HG02852 (cell line): Measurements from ENCODE around the gene TMEM59L.

Source experiments
- ATAC-seq: cut with Tn5 transposase; IDR thresholded peaks from one replicate; pipeline ENCODE4 v1.9.1; 2021; ENCODE audit warnings: mild to moderate bottlenecking, moderate library complexity; ENCODE audit not compliant: unreplicated experiment

The TMEM59L gene

GRCh38 chr19:18636183-18636968 is 23.7 kb downstream of the TMEM59L start:
- peak; percentile 84 for ATAC-seq

DNA sequence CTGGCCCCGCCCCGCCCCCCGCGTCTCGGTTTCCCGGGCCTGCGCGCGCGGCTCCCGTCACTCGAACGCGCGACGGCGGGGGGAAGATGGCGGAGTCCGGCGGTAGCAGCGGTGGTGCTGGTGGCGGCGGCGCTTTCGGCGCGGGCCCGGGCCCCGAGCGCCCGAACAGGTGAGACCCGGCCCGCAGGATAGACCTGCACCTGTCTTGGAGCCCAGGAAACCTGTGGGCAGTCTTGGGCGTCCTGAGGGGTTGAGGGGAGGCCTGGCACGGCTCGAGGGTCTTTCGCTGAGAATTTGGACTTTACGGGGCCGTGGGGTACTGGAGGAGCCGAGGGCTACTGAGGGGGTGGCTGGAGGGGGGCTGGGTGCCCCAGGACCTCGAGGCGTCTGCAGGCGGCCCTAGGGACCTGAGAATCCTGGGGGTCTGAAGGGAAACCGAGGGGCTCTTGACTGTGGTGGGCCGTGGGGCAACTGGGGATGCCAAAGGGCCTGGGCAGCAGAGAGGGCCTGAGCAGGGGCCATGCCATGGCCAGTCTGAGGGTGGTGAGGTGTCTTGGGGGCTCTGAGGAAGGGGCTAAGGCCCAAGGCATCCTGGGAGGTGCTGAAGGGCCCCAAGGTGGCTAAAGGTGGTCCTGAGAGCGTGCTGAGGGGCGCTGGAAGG is 24.4 kb downstream of the TMEM59L start, which contains the start of gene KLHL26:
KLHL26 (plus strand) TSS at position 60 of the 661 bp plus-strand sequence; CDS start at position 87, 27 bp downstream.
- no peak for ATAC-seq

DNA sequence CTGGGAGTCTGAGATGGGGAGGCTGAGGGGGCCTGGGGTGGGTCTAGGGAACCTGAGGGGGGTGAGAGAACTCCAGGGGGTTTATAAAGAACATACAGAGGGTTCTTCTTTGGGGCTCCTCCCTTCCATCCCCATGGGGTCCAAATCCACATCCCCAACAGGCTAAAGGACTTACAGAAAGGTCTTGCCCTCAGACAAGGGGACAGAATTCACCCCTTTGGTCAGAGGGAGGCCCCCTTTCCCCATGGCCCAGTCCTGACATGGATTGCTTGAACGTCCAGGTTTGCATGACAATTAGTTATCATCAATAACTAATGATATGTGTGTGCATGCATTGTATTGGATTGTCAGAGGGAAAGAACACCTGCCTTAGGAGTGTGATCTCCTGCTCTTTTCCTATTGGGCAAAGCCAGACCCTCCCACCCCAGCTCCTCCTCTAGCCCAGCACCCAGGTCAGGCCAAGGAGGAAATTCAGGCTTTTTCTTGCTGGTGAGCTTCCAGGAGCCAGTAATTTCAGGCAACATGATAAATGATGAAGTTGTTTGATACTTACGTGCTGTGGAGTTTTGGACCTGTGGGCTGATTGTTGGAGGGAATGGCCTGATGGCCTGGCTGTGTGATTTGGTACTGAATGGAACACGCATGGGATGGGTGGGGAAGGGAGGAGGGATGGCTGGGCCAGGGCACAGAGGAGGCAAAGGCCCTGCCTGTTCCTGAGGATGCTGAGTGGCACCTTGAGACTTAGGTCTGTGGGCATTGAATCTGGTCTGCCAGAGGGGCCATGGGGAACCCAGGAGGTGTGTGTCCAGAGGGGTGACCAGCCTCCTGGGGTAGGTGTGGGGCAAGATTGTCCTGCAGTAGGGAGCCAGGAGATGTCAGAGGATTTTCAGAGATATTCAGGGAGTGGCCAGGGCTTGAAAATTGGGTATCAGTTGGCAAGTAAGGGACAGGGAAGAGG is 25.3 kb downstream of the TMEM59L start:
- no peak for ATAC-seq

GRCh38 chr19:18639706-18640243 is 27.1 kb downstream of the TMEM59L start:
- ATAC-seq, result no peak

DNA sequence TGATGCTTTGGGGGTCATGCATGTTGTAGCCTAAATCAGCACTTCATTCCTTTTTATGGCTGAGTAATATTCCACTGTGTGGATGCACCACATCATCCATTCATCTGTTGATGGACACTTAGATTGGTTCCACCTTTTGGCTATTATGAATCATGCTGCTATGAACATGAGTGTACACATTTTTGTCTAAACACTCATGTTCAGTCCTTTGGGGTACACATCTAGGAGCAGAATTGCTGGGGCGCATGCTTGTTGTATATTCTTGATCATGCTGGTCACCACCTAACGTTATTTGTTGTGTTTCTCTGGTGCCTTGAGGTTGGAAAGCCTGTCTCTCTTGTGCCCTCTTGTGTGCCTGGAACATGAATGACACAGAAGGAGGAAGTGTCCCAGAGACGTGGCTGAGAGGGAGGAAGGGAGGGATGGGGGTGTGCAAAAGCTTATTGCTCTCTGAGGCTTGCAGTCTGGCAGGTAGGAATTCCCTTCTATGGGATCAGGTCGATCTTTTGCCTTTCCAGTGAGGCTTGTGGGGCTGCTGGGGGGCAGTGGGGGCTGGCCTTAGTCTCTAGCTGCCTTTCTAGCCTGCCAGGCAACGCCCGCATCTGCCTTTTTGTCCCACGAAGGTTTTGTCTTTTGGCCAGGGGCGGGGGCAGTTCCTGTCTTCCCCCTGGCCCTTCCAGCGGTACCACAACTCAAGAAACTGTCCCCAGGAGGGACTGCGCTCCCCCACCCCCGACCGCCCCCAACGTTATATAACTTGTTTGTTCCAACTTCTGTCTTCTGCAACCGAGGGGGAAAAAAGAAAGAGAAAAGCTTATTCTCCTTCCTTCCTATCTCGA is 31.7 kb downstream of the TMEM59L start:
- no peak for ATAC-seq

GRCh38 chr19:18645035-18645511 is 32.4 kb downstream of the TMEM59L start:
- ATAC-seq, result no peak

GRCh38 chr19:18646535-18647370 is 34.1 kb downstream of the TMEM59L start:
- ATAC-seq, result no peak

DNA sequence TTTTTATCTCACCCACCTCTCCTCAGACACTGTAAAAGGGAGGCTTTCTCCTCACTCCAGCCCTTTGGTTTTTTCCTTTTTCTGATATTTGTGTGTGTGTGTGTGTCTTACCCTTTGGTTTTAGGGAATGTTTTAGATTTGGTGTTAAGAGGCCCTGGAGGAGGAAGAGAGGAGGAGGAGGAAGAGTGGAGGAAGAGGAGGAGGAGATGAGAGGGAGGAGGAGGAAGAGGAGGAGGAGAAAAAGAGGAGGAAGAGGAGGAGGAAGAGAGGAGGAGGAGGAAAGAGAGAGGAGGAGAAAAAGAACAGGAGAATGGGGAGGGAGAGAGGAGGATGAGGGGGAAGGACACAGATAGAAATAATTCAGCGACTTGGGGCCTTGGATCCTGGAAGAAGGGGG is 34.7 kb downstream of the TMEM59L start:
- ATAC-seq, result no peak

DNA sequence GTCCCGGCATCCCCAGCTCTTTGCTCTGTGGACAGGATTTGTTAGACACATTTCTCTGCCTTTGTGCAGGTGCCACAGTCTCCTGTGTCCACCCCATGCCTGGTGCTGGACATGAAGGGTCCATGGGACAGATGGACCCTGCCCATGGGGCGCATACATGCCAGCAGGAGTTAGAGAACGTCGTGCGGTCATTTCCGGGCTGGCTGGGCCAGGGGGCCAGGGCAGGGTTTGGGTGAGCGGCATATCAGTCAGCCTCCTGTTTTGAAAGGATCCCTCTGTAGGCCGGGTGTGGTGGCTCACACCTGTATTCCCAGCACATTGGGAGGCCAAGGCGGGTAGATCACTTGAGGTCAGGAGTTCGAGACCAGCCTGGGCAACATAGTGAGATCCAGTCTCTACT is 35.1 kb downstream of the TMEM59L start:
- no peak for ATAC-seq

GRCh38 chr19:18648973-18649315 is 36.3 kb downstream of the TMEM59L start:
- no peak for ATAC-seq

GRCh38 chr19:18649371-18650020 is 36.8 kb downstream of the TMEM59L start:
- no peak for ATAC-seq

GRCh38 chr19:18650021-18650390 is 37.3 kb downstream of the TMEM59L start:
- no peak for ATAC-seq

GRCh38 chr19:18650468-18651041 is 37.9 kb downstream of the TMEM59L start:
- no peak for ATAC-seq

DNA sequence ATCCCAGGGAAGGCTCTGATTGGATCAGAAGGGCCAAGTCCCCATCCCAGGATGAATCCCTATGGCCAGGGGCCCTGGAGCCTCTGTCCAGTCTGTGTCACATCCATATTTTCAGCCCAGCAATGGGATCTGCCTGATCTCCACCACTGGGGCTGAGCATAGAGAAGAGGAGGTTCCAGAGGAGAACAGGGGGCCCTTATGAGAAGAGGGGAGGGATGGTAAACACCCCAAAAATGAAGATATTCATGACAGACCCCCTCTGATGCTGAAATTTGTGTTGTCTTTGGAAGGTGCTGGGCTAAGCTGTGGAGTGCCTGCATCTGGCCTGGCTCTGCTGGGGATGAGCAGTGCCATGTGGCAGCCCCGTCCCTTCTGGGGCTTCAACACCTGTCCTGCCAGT is 38.6 kb downstream of the TMEM59L start:
- ATAC-seq, result no peak

GRCh38 chr19:18651733-18652132 is 39.1 kb downstream of the TMEM59L start:
- no peak for ATAC-seq

GRCh38 chr19:18653853-18654252 is 41.2 kb downstream of the TMEM59L start:
- ATAC-seq, result no peak

GRCh38 chr19:18654469-18654868 is 41.8 kb downstream of the TMEM59L start:
- no peak for ATAC-seq

DNA sequence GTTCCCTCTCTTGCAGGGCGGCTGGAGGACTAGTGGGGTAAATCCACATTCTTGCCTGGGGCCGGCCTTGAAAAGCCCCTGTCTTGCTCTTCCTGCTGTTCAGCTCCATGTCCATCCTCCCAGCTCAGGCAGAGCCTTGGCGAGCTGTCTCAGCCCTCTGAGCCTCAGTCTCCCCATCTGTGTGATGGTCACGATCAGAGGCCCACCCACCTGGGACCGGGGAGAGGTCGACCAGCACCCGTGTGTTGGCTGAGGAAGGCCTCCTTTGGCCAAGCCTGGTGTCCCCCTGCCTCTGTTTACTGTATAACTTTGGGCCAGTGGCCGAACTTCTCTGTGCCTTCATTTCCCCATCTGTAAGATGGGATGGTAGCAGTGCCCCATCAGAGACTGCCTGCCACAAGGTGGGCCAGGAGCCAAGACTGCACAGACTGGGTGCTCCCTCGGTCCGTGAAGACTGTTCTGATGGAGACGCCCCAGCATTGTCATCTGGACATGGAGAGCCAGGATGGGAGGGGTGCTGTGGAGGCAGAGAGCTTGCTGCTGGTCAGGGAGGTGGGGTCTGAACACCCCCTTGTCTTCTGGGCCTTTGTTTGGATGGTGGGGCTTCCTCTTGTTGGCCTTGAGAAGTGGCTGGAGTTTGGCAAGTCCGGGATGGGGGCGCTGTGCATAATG is 42.6 kb downstream of the TMEM59L start:
- ATAC-seq, result no peak
